H1 (cell line): ENCODE data around the gene PCDH9. TPM values are rescaled to one million over a fixed set of nuclear protein-coding genes. Genes with fewer than 3 reads are reported as not detected.

Experiments
- CTCF ChIA-PET: fragments of 300-600 bp; sonication (Branson Sonifier 250); formaldehyde crosslinking; loops from one replicate; lab custom pipeline; 2021; ENCODE audit not compliant: partially characterized antibody; lab: Charles Lee
- POLR2A ChIA-PET: fragments of 300-600 bp; sonication (Branson Sonifier 250); formaldehyde crosslinking; loops from one replicate; lab custom pipeline; 2021; ENCODE audit warnings: inconsistent platforms; ENCODE audit not compliant: partially characterized antibody; lab: Charles Lee
- DNase-seq, 2 experiments: peaks; one replicate each; pipeline versions ENCODE4 v3.0.0 to v3.0.0-alpha.2; 2010 to 2022; ENCODE audit warnings: low spot score in 2 of 2, low read depth in 1 of 2, mixed read lengths in 1 of 2
- FAIRE-seq: peaks from 2 replicates; lab custom pipeline; 2011; peaks lifted over from hg19 to GRCh38; lab: Jason Lieb, UNC
- H2AFZ ChIP-seq: 2 replicates; pipeline ENCODE4 v1.8.1; 2012; ENCODE audit warnings: low read length, inconsistent platforms
- H2AK5ac ChIP-seq: 2 replicates; pipeline ENCODE4 v1.6.1; 2013; ENCODE audit warnings: low read depth, low read length
- H2BK120ac ChIP-seq: replicated peaks from 2 replicates; pipeline ENCODE3; 2013; ENCODE audit warnings: low read depth, low read length, inconsistent platforms
- H2BK12ac ChIP-seq: 2 replicates; pipeline ENCODE4 v1.6.1; 2013; ENCODE audit warnings: low read depth, low read length
- H2BK15ac ChIP-seq: 2 replicates; pipeline ENCODE4 v1.6.1; 2013; ENCODE audit warnings: low read length
- H2BK20ac ChIP-seq: 2 replicates; pipeline ENCODE4 v1.6.1; 2013; ENCODE audit warnings: low read length
- H2BK5ac ChIP-seq: 2 replicates; pipeline ENCODE4 v1.6.1; 2013; ENCODE audit warnings: low read depth, low read length
- H3K14ac ChIP-seq: 2 replicates; pipeline ENCODE4 v1.6.1; 2013; ENCODE audit warnings: inconsistent platforms; ENCODE audit not compliant: insufficient read length
- H3K18ac ChIP-seq: 2 replicates; pipeline ENCODE4 v1.6.1; 2013; ENCODE audit warnings: low read length; ENCODE audit errors: extremely low read depth
- H3K23ac ChIP-seq: 2 replicates; pipeline ENCODE4 v1.6.1; 2013; ENCODE audit warnings: inconsistent platforms; ENCODE audit not compliant: insufficient read length
- H3K23me2 ChIP-seq: 2 replicates; pipeline ENCODE4 v1.6.1; 2013; ENCODE audit warnings: low read depth, low read length
- H3K27ac ChIP-seq: 2 replicates; pipeline ENCODE4 v1.6.1; 2011; ENCODE audit warnings: low read depth, low read length, inconsistent platforms
- H3K27me3 ChIP-seq, 4 experiments: replicated peaks in 1 of 4; 1 replicate in 1 of 4; 2 replicates in 3 of 4; pipeline versions ENCODE4 v1.6.1 to v1.8.1; 2011 to 2013; ENCODE audit warnings: low read length in 3 of 4, mild to moderate bottlenecking in 3 of 4, inconsistent platforms in 2 of 4, mixed read lengths in 2 of 4, moderate library complexity in 1 of 4; ENCODE audit not compliant: control insufficient read depth in 3 of 4, insufficient read depth in 3 of 4; ENCODE audit errors: extremely low read depth in 1 of 4
- H3K36me3 ChIP-seq, 4 experiments: 2 replicates each; pipeline versions ENCODE4 v1.6.1 to v1.8.1; 2011 to 2013; ENCODE audit warnings: mild to moderate bottlenecking in 4 of 4, low read length in 3 of 4, moderate library complexity in 2 of 4, control low read depth in 1 of 4, inconsistent platforms in 1 of 4; ENCODE audit not compliant: insufficient read depth in 4 of 4, control insufficient read depth in 2 of 4
- H3K4ac ChIP-seq: replicated peaks from 2 replicates; pipeline ENCODE3; 2013; ENCODE audit warnings: low read length, low read depth, mixed read lengths, inconsistent platforms; ENCODE audit not compliant: insufficient read length
- H3K4me1 ChIP-seq, 4 experiments: replicated peaks in 1 of 4; 1 replicate in 1 of 4; 2 replicates in 3 of 4; pipeline versions ENCODE4 v1.6.1 to v1.8.1; 2011 to 2013; ENCODE audit warnings: low read length in 3 of 4, inconsistent platforms in 2 of 4, mixed read lengths in 1 of 4; ENCODE audit not compliant: insufficient read depth in 4 of 4, control insufficient read depth in 3 of 4
- H3K4me2 ChIP-seq, 2 experiments: 2 replicates each; pipeline versions ENCODE4 v1.6.1 to v1.8.1; 2011 to 2013; ENCODE audit warnings: low read depth in 2 of 2, low read length in 2 of 2, control low read depth in 1 of 2, inconsistent platforms in 1 of 2, mild to moderate bottlenecking in 1 of 2; ENCODE audit not compliant: insufficient read depth in 1 of 2
- H3K4me3 ChIP-seq, 4 experiments: fragments of 200-600, 300-600 bp in 1 of 4; sonication (generic), shearing (Covaris generic), sonication (Bioruptor Twin) in 1 of 4; 2 replicates each; pipeline versions ENCODE4 v1.5.1 to v1.8.1; 2011 to 2016; ENCODE audit warnings: low read length in 4 of 4, low read depth in 3 of 4, control low read depth in 2 of 4, inconsistent platforms in 2 of 4, mild to moderate bottlenecking in 2 of 4, mixed read lengths in 1 of 4, moderate library complexity in 1 of 4; ENCODE audit not compliant: insufficient read depth in 2 of 4; ENCODE audit errors: extremely low read depth in 1 of 4
- H3K56ac ChIP-seq: replicated peaks from 2 replicates; pipeline ENCODE3; 2013; ENCODE audit warnings: low read depth, mild to moderate bottlenecking, mixed read lengths, low read length, inconsistent platforms; ENCODE audit not compliant: insufficient read length
- H3K79me1 ChIP-seq: 2 replicates; pipeline ENCODE4 v1.6.1; 2013; ENCODE audit warnings: low read depth, low read length, control low read depth
- H3K79me2 ChIP-seq, 2 experiments: 2 replicates each; pipeline versions ENCODE4 v1.6.1 to v1.8.1; 2012 to 2013; ENCODE audit warnings: low read length in 2 of 2, mild to moderate bottlenecking in 2 of 2, inconsistent platforms in 1 of 2; ENCODE audit not compliant: insufficient read depth in 2 of 2, control insufficient read depth in 1 of 2
- H3K9ac ChIP-seq, 4 experiments: replicated peaks in 1 of 4; 1 replicate in 1 of 4; 2 replicates in 3 of 4; pipeline versions ENCODE4 v1.6.1 to v1.8.1; 2011 to 2013; ENCODE audit warnings: low read depth in 3 of 4, low read length in 3 of 4, control low read depth in 2 of 4, mild to moderate bottlenecking in 2 of 4, moderate library complexity in 2 of 4, inconsistent platforms in 1 of 4; ENCODE audit errors: extremely low read depth in 1 of 4
- H3K9me3 ChIP-seq, 2 experiments: 2 replicates each; pipeline versions ENCODE4 v1.6.1 to v1.8.1; 2012 to 2013; ENCODE audit warnings: mild to moderate bottlenecking in 2 of 2, moderate library complexity in 2 of 2, control low read depth in 1 of 2, inconsistent platforms in 1 of 2, low read depth in 1 of 2, low read length in 1 of 2, mixed read lengths in 1 of 2; ENCODE audit not compliant: insufficient read depth in 2 of 2
- H4K20me1 ChIP-seq, 2 experiments: replicated peaks in 1 of 2; 2 replicates each; pipeline versions ENCODE3 to v1.8.1; 2011 to 2013; ENCODE audit warnings: inconsistent platforms in 2 of 2, low read length in 2 of 2, mild to moderate bottlenecking in 1 of 2; ENCODE audit not compliant: insufficient read depth in 2 of 2, control insufficient read depth in 1 of 2
- H4K5ac ChIP-seq: 2 replicates; pipeline ENCODE4 v1.6.1; 2013; ENCODE audit warnings: low read length, low read depth, mixed read lengths, inconsistent platforms; ENCODE audit not compliant: insufficient read length
- H4K8ac ChIP-seq: 2 replicates; pipeline ENCODE4 v1.8.0; 2013; ENCODE audit warnings: mild to moderate bottlenecking, moderate library complexity, low read length, inconsistent platforms; ENCODE audit not compliant: insufficient read depth; ENCODE audit errors: extremely low read depth
- H4K91ac ChIP-seq: replicated peaks from 2 replicates; pipeline ENCODE3; 2013; ENCODE audit warnings: low read length, mixed read lengths, inconsistent platforms; ENCODE audit not compliant: insufficient read length
- ATF3 ChIP-seq: IDR thresholded peaks from 2 replicates; pipeline ENCODE4 v1.6.1; 2011; ENCODE audit warnings: low read depth, mild to moderate bottlenecking, low read length; ENCODE audit not compliant: insufficient read depth
- NANOG ChIP-seq: IDR thresholded peaks from 2 replicates; pipeline ENCODE4 v1.6.1; 2011; ENCODE audit warnings: low read length, low read depth, mild to moderate bottlenecking, inconsistent platforms; ENCODE audit not compliant: insufficient read depth, poor library complexity, severe bottlenecking
- RAD21 ChIP-seq, 2 experiments: IDR thresholded peaks in 1 of 2; conservative IDR thresholded peaks in 1 of 2; 2 replicates each; pipeline ENCODE4 v1.6.1; 2011; ENCODE audit warnings: low read depth in 2 of 2, low read length in 2 of 2, improper control_type of control experiment in 1 of 2, inconsistent platforms in 1 of 2, mild to moderate bottlenecking in 1 of 2, moderate library complexity in 1 of 2
- WGBS, 2 experiments: shearing (Covaris generic) in 1 of 2; methylation state at CpG; one replicate each; pipeline versions ENCODE4 v1.1.6 to v1.1.7; 2013 to 2015; ENCODE audit warnings: low lambda C conversion rate in 2 of 2, mixed read lengths in 2 of 2, inconsistent platforms in 1 of 2, low coverage in 1 of 2, missing lambda C conversion rate in 1 of 2; ENCODE audit not compliant: insufficient replicate concordance in 2 of 2, insufficient coverage in 1 of 2, insufficient read length in 1 of 2; ENCODE audit errors: extremely low coverage in 1 of 2, missing lambda C conversion rate in 1 of 2; 5-methylcytosine and 5-hydroxymethylcytosine counted together
- polyA plus RNA-seq, 7 experiments: library from polyadenylated mRNA; depleted of rRNA in 3 of 7; stranded (reverse) in 5 of 7; unstranded in 2 of 7; fragments of >200 nt in 5 of 7; fragments of 200-250 nt in 2 of 7; gene quantifications; 1 replicate in 5 of 7; 2 replicates in 1 of 7; 4 replicates in 1 of 7; pipeline versions ENCODE4 v1.2.1 to v1.2.3, GENCODE V29; 2011 to 2013; ENCODE audit warnings: missing spikeins in 2 of 7, mixed read lengths in 2 of 7
- total RNA-seq: library from RNA; stranded (reverse); fragmentation: NEBNext Ultra II Directional; extraction: Animal tissue kit (Norgen Biotek cat#: 25700); gene quantifications from 2 replicates; pipeline ENCODE4 v1.2.1, GENCODE V29; 2021

The PCDH9 gene
- total and polyA plus RNA-seq, 2 of the 8 experiments (the other 6 are each of a cell fraction or from before 2014, with no cell fraction given) = 0.12 to 0.60 TPM

GRCh38 chr13:67078062-67078461, 152.1 kb downstream of the PCDH9 start:
- ChIA-PET POLR2A (no interaction called here), CTCF (interaction anchor here (1.0 kb wide), 1 partner anchor 140 kb away, joined by 5 read pairs; no protein-coding TSS in a partner anchor)
- Histone ChIP-seq H2BK20ac (no peak overlapping the region), H3K4ac (no peak overlapping the region), H3K23ac (no peak overlapping the region), H3K27me3 (no peaks in the 10 kb centered on the region), H3K9ac (no peak overlapping the region), H2BK120ac (no peak overlapping the region), H2BK15ac (no peak overlapping the region), H3K27ac (no peak overlapping the region), H3K4me3 (no peak overlapping the region), H3K4me2 (no peak overlapping the region), H4K8ac (no peak overlapping the region), H3K23me2 (no peaks in the 10 kb centered on the region), H2AFZ (no peak overlapping the region), H3K9me3 (no peaks in the 10 kb centered on the region), H3K36me3 (no peaks in the 10 kb centered on the region), H3K4me1 (no peaks in the 10 kb centered on the region), H2AK5ac (no peak overlapping the region), H3K79me2 (no peaks in the 10 kb centered on the region), H3K56ac (no peak overlapping the region), H4K91ac (no peak overlapping the region), H3K79me1 (no peaks in the 10 kb centered on the region), H3K14ac (no peak overlapping the region), H2BK12ac (no peak overlapping the region), H4K5ac (no peak overlapping the region), H4K20me1 (no peaks in the 10 kb centered on the region), H3K18ac (no peak overlapping the region), H2BK5ac (no peak overlapping the region)
- TF ChIP-seq ATF3 (no peak), NANOG (no peak), RAD21 (IDR thresholded peaks at IDR 0.05 in 1 of 2, conservative IDR thresholded peaks at IDR 0.05 in 1 of 2; ENCODE audit: low read depth in 2 of 2, low read length in 2 of 2) (peak in 1 of 2 experiments; percentile 26; a peak in 2 of 4 replicates)
- DNase-seq (no peak), FAIRE-seq (no peak)
- WGBS, 2 experiments = 90% methylated on average over 5 of the region's 5 CpGs; no CpG with 5 or more reads in 1 of the 2 experiments
